HG03575 (cell line): Measurements from ENCODE around the gene SUMO2.
"Not testable (repeated sequence)": the region's sequence is repeated elsewhere in the genome, so short reads cannot be mapped to it uniquely, and the experiment has no call there.

Source experiments
- ATAC-seq: cut with Tn5 transposase; IDR thresholded peaks from one replicate; pipeline ENCODE4 v1.9.1; 2021; ENCODE audit not compliant: unreplicated experiment, insufficient number of reproducible peaks, low FRiP score; ENCODE audit errors: extremely low read depth

Gene SUMO2

DNA sequence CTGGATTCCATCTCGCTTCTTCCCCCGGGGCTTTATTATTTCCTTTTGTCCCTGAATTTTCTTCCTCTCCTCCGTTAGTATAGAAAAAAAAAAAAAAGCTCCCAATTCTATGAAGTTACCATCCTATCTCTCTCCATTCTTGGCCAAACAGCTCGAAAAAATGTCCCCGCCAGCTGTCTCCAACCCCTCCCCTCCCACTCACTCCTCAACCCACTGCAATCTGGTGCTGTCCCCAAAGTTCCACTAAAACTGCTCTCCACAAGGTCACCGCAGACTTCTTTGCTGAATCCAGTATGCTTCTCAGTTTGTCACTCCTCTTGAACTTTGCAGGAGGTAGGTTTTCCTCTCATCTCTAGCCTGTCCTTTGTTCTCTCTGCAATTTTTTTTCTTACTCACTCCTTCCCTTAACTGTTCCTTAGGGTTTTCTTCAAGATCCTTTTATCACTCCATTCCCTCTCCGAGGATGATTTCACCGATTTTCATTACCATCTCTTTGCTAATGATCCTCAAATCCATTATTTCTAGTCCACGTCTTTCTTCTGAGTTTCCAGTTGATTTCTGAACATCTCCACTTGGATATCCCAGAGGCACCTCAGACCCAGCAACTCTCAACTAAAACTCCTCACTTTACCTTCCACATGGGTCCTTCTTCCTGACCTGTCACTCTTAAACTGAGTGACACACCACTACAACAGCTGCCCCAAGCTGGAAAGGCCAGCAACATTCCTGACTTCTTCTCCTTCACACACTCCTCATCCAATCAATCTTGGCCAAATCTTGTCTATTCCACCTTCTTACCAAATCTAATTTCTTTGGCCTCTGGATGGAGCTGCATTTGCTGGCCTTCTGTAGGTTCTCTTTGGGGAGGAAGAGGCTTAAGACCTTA is 1.5 kb upstream of the SUMO2 start:
- no peak for ATAC-seq

DNA sequence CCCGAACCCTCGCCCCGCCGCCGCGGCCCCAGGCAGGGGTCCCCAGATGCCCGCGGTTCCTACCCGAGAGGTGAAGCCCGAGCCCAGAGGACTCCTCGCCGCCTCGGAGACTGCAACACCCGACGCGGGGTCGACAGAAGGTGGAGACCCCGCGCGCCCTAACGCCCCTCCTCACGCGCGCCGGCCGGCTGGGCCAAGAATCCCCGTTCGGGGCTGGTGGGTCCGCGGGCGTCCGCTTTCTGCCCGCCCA is 515 bp downstream of the SUMO2 start:
- ATAC-seq: no peak

DNA sequence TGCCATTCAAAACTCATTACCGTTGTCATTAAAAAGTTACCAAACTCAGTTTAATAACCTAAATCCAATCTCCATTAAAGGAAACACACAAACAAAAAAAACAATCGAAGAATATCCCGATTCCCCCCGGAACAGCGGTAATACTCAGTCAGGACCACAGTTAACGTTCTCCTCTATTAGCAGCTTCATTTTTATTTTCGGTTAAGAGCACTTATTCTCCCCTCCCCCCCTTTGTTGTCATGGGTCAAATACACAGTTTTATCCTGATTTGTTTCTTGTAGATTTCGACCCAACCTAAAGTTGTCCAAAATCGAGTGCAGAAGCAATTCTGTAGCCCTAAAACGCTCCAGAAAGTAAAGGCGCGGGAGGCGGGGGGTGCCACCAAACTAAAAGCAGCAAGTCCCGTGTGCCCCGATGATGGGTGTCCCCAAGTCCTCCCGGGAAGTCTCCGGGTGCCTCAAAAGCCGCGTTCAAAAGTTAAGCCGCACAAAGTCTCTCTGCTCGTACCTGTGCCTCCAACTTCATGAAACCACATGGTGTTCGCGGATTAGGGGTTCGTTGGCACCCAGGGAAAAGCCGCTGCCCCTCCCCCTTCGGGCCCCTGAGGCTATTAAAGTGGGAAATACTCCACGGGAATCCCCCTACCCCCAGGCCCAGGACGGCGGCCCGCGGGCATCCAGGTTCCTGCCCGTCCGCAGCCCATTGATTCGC is 996 bp downstream of the SUMO2 start:
- ATAC-seq: no peak

DNA sequence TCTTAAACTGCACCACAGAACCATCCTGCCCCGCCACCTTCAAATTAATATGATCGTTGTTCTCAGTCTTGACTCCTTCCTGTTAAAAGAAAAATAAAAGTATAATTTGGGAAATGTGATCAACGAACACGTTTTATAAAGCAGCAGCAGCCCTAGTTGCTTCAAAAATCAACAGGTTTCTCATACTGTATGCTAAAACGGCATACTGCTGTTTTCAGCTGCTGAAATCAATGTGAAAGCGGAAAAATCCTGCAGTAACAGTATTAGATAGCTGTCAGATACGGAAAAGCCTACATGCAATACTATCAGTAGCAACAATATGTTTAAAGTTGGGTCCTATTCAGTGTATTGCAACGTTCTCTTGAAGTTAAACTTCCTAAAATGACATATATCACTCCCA is 1.6 kb downstream of the SUMO2 start:
- no peak for ATAC-seq

DNA sequence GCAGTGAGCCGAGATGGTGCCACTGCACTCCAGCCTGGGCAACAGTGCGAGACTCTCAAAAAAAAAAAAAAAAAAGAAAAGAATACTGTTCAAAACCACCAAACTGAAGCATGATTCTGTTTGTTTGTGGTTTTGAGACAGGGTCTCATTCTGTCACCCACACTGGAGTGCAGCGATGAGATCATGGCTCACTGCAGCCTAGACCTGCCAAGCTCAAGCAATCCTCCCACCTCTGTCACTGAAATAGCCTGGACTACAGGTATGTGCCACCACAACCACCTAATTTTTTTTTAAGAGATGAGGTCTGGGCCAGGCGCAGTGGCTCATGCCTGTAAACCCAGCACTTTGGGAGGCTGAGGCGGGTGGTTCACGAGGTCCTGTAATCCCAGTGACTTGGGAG is 4.3 kb downstream of the SUMO2 start:
- ATAC-seq: no peak

DNA sequence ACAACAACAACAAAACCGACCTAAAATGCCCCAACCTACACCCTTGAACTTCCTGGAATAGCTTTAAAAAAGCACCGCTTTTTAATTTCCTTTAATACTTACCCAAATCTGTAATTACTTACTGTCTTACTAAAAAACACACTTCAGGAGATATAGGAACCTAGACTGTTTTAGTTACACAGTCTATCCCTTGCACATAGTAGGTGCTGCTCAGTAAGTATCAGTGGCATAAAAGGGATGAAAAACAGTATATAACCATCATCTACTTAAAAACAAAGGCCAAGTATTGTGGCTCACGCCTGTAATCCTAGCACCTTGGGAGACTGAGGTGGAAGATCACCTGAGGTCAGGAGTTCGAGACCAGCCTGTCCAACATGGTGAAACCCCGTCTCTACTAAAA is 6.1 kb downstream of the SUMO2 start:
- no peak for ATAC-seq

- no peak for ATAC-seq
Measured at GRCh38 chr17:75174996-75175395, 7.8 kb downstream of the SUMO2 start.

- ATAC-seq: no peak
Measured at GRCh38 chr17:75173526-75173925, 9.2 kb downstream of the SUMO2 start.

DNA sequence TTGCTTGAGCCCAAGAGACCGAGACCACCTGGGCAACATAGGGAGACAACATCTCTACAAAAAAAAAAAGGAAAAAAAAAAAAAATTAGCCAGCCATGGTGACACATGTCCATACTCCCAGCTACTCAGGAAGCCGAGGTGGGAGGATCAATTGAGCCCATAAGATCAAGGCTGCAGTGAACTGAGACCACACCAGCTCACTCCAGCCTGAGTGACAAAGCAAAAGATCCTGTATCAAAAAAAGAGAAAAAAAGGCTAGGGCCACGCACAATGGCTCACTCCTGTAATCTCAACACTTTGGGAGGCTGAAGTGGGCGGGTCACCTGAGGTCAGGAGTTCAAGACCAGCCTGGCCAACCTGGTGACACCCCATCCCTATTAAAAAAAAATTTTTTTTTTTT is 13.8 kb downstream of the SUMO2 start:
- ATAC-seq: no peak

DNA sequence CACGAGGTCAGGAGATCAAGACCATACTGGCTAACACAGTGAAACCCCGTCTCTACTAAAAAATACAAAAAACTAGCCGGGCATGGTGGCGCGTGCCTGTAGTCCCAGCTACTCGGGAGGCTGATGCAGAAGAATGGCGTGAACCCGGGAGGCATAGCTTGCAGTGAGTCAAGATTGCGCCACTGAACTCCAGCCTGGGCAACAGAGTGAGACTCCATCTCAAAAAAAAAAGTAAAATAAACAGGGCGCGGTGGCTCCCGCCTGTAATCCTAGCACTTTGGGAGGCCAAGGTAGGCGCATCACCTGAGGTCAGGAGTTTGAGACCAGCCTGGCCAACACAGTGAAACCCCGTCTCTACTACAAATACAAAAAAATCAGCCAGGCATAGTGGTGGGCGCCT is 18.2 kb downstream of the SUMO2 start:
- ATAC-seq: not testable (repeated sequence)

- no peak for ATAC-seq
Measured at GRCh38 chr17:75163074-75163473, 19.7 kb downstream of the SUMO2 start.

GRCh38 chr17:75160211-75160610 is 22.5 kb downstream of the SUMO2 start:
- no peak for ATAC-seq

DNA sequence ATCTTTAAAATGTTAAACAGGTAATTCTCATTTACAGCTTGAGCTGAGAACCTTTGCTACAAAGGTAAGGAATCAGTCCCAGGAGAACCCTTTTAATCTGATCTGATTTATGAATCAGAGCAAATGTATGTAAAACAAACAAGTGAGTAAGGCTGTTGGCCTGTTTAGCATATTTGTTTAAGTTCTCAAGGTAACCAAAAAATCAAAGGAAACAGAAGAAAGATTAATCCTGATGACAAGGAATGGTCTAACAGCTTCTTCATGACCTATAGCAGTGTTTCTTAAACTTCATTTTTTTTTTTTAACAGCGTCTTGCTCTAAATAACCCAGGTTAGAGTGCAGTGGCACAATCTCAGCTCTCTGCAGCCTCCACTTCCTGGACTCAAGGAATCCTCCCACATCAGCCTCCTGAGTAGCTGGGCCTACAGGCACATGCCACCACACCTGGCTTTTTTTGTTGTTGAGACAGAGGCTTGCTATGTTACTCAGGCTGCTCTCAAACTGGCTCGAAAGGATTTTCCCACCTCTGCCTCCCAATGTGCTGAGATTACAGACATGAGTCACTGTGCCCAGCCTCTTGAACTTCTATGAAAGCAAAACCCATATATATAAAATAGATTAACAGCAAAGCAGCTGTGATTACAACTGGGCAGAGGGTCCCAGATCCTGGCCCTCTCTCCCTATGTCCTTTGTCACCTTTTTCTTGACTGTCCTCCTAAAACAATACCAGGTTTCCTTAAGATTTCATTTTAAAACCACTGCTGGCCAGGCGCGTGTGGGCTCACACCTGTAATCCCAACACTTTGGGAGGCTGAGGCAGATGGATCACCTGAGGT is 23.3 kb downstream of the SUMO2 start:
- ATAC-seq: no peak

DNA sequence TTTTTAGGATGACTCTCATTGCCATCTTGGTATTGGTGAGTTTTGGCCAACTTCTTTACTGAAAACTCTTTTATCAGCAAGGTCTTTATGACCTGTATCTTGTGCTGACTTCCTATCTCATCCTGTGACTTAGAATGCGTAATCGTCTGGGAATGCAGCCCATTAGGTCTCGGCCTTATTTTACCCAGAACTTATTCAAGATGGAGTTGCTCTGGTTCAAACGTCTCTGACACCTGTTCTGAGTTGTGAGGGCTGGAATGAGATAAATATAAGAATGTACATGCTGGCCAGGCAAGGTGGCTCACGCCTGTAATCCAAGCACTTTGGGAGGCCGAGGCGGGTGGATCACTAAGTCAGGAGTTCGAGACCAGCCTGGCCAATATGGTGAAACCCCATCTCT is 24.3 kb downstream of the SUMO2 start:
- not testable (repeated sequence) for ATAC-seq

GRCh38 chr17:75155191-75155601 is 27.6 kb downstream of the SUMO2 start:
- no peak for ATAC-seq

DNA sequence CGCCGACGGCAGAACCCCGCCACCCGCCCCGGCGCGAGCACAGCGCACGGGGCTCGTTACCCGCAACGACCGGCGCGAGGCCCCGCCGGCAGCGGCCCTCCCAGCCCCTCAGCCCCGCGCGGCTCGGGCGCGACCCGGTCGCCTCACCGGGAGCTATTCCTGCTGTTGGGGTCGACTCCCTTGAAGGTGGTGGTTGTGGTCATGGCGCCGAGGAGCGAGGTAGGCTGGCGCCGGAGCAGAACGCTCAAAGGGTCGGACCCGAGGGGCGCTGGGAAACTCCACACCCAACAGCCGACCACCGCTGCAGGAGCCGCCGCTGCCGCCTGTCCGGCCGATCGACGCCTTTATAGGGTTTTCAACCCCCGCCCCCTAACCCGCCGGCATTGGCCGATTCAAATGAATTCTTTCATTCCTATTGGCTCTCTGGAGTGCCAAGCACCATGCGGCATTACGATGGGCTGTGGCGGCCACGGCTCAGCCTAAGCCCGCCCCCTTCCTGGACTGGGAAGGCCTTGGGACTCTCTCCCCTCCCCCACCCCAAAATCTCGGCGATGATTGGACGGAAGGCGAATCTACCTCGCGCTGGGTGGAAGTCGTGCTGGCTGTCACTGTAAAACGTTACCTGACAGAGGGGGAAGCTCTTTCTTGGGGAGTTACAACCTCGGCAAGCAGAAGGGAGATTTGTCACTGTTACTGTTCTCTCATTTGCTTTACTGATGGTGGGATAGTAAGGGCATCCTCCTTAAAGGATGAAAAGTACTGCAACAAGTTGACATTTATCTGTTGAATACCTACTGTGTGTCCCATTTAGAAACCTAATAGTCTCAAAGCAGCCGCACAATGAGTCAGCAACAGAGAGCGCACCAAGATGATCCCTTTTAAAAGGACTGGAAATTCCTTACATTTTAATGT is 28.3 kb downstream of the SUMO2 start, which contains the start of gene JPT1:
Gene JPT1, minus strand, starts transcription at position 318 of the 912 bp plus-strand sequence. Its CDS starts 115 bp downstream, at position 203.
- ATAC-seq: peak; percentile 61

DNA sequence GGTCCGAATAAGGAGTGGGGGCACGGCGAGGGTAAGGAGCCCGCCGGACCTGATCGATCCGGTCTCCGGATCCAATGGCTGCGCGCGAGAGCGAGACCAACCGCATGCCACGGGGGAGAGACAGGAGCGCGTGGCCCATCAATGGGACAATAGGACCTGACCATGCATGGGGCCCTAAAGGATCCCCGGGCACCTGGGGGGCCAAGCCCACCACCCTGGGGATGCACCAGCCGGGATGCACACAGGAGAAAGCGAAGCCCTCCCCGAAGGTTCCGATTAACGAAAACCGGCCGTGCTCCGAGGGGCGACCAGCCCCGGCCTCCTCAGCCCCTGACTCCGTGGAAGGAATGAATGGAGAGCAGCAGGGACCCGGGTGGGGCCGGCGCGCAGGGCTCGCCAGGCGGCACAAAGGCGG is 29.0 kb downstream of the SUMO2 start:
- no peak for ATAC-seq

DNA sequence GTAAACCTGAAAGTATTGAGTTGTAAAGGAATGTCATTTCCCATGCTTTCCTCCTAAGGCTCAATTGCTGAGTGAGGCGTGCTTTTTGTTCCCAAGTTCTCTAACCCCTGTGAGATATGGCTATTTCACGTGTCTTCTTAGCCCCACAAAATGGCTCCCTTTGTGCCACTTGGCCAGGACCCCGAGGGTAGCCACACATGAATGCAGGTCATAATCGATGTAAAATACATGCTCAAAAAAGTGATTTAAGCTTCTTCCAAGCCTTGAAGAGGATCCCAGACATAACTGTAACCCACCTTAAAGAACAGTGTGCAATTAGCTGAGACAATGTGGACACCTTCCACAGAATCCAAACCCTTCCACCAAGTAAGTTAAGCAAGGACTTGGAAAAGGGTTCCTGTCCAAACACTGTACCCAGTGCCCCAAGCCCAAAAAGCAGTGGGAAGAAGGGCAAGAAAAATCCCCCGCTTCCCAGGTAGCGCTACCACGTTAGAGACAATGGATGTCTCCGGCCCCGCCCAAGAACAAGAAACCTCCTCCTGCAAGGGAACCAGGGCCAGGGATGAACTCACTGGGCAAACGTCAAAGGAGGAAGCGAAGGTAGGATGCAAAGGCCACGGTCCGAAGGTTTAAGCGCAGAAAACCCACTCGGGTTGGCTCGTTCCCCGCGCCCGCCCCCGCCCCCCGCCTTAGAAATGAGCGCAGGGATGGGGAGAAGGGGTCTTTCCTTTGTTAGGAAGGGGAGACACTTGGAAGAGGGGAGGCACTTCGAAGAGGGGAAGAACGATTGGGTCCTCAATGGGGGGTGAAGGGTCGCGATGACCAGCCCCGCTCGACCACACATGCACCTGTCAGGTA is 29.6 kb downstream of the SUMO2 start:
- no peak for ATAC-seq
